Panc1 (cell line): Measurements from ENCODE around the gene DDX19B. TPM values are rescaled to one million over a fixed set of nuclear protein-coding genes. Genes with fewer than 3 reads are reported as not detected.

Experiments used
- ATAC-seq: fragments of 200-7000 bp; cut with Tn5 transposase; 2 replicates; pipeline ENCODE4 v1.9.1; 2020; ENCODE audit warnings: mild to moderate bottlenecking, moderate library complexity
- BruUV-seq: library from RNA; stranded (reverse); fragments of 400-500 nt; replicated peaks from 2 replicates; lab custom pipeline; 2021; lab: Mats Ljungman, UMichigan
- CTCF ChIA-PET: fragments of 300-600 bp; sonication (Branson Sonifier 250); formaldehyde crosslinking; loops from one replicate; lab custom pipeline; 2022; ENCODE audit warnings: antibody characterized with exemption; lab: Charles Lee
- POLR2A ChIA-PET: fragments of 300-600 bp; sonication (Branson Sonifier 250); formaldehyde crosslinking; loops from one replicate; lab custom pipeline; 2022; ENCODE audit warnings: antibody characterized with exemption; lab: Charles Lee
- DNase-seq: peaks from one replicate; pipeline ENCODE4 v3.0.0-alpha.2; 2010; ENCODE audit warnings: low read depth, low spot score
- H3K27ac ChIP-seq: 2 replicates; pipeline ENCODE4 v1.5.1; 2011; ENCODE audit warnings: mild to moderate bottlenecking, low read length, inconsistent platforms
- H3K27me3 ChIP-seq: fragments of 200-500 bp; sonication (Bioruptor generic); 2 replicates; pipeline ENCODE4 v1.6.0; 2014; ENCODE audit warnings: low read length, inconsistent platforms; ENCODE audit not compliant: control insufficient read depth, insufficient read depth
- H3K36me3 ChIP-seq: fragments of 200-500 bp; sonication (Bioruptor generic); 2 replicates; pipeline ENCODE4 v1.5.1; 2014; ENCODE audit warnings: inconsistent platforms, mild to moderate bottlenecking, low read length, moderate library complexity; ENCODE audit not compliant: control insufficient read depth, insufficient read depth
- H3K4me1 ChIP-seq: 2 replicates; pipeline ENCODE4 v1.5.1; 2011; ENCODE audit warnings: inconsistent platforms, mild to moderate bottlenecking, low read length, moderate library complexity; ENCODE audit not compliant: control insufficient read depth, insufficient read depth
- H3K4me3 ChIP-seq, 2 experiments: 2 replicates each; pipeline ENCODE4 v1.5.1; 2011 to 2012; ENCODE audit warnings: low read depth in 2 of 2, low read length in 2 of 2, mild to moderate bottlenecking in 2 of 2, inconsistent platforms in 1 of 2, moderate library complexity in 1 of 2
- H3K9me3 ChIP-seq: fragments of 200-500 bp; sonication (Bioruptor generic); 2 replicates; pipeline ENCODE4 v1.5.1; 2014; ENCODE audit warnings: low read depth, mild to moderate bottlenecking, inconsistent platforms, low read length, moderate library complexity; ENCODE audit not compliant: control insufficient read depth, insufficient read depth
- POLR2AphosphoS5 ChIP-seq: IDR thresholded peaks from 2 replicates; pipeline ENCODE4 v1.6.1; 2012; ENCODE audit warnings: mild to moderate bottlenecking, low read depth, low read length, moderate library complexity
- SIN3A ChIP-seq: IDR thresholded peaks from 2 replicates; pipeline ENCODE4 v1.6.1; 2012; ENCODE audit warnings: low read depth, mild to moderate bottlenecking, low read length, moderate library complexity, borderline replicate concordance; ENCODE audit not compliant: insufficient read depth
- TCF7L2 ChIP-seq: IDR thresholded peaks from 2 replicates; pipeline ENCODE4 v1.6.1; 2011; ENCODE audit warnings: mild to moderate bottlenecking, low read depth, low read length, inconsistent platforms
- in situ Hi-C: cut with HindIII; loops from 2 replicates; pipeline ENCODE4 v1.10.0; 2016; ENCODE audit warnings: low sequenced_read_pairs, low pct_unique_long_range_greater_than_20kb
- intact Hi-C: fragments of 100-400 bp; cut with micrococcal nuclease; formaldehyde crosslinking; loops from one replicate; pipeline ENCODE4 v1.10.0; 2022; ENCODE audit not compliant: unreplicated experiment
- total RNA-seq: library from RNA; stranded (reverse); gene quantifications from one replicate; pipeline ENCODE4 v1.2.1, GENCODE V29; 2021; ENCODE audit not compliant: unreplicated experiment
- TF ChIP-seq, protein P1 (sequence below): fragments of 450-650 bp; IDR thresholded peaks from 2 replicates; pipeline ENCODE4 v1.5.1; 2017; ENCODE audit warnings: mild to moderate bottlenecking
- TF ChIP-seq, protein P2 (sequence below), 2 experiments: IDR thresholded peaks; 2 replicates each; pipeline ENCODE4 v1.6.1; 2011 to 2012; ENCODE audit warnings: low read depth in 2 of 2, control low read depth in 1 of 2, low read length in 1 of 2, mild to moderate bottlenecking in 1 of 2, moderate library complexity in 1 of 2; ENCODE audit not compliant: insufficient read depth in 1 of 2

Gene DDX19B
- total RNA-seq, 1 experiment from 2014 or later: 24.4 TPM

DNA sequence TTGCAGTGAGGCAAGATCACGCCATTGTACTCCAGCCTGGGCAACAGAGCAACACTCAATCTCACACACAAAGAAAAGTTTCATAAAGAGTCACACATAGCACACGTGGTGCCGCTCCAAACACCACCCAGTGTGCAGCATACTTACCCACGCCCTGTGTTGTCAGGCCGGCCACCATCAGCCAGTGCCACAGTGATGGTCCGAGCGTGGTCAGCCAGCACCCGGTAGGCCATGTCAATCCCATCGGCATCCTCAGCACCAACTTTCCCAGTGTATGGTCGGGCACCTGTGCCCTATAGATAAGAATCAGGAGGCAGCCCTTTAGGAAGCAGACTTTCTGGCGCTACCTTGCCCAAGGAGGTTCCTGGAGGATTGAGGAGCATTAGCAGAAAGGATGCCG is 29.5 kb upstream of the DDX19B start:
- Histone ChIP-seq H3K4me1 (no peaks in the 10 kb centered on the region), H3K27me3 (no peaks in the 10 kb centered on the region), H3K27ac (no peak overlapping the region), H3K9me3 (no peaks in the 10 kb centered on the region), H3K4me3 (no peak overlapping the region), H3K36me3 (peaks cover 19% of the 10 kb centered on the region)
- no peak for DNase-seq
- ChIA-PET CTCF (no interaction called here), POLR2A (no interaction called here)
- TF ChIP-seq SIN3A: no peak
- TF ChIP-seq TCF7L2: no peak
- TF ChIP-seq, protein P1, sequence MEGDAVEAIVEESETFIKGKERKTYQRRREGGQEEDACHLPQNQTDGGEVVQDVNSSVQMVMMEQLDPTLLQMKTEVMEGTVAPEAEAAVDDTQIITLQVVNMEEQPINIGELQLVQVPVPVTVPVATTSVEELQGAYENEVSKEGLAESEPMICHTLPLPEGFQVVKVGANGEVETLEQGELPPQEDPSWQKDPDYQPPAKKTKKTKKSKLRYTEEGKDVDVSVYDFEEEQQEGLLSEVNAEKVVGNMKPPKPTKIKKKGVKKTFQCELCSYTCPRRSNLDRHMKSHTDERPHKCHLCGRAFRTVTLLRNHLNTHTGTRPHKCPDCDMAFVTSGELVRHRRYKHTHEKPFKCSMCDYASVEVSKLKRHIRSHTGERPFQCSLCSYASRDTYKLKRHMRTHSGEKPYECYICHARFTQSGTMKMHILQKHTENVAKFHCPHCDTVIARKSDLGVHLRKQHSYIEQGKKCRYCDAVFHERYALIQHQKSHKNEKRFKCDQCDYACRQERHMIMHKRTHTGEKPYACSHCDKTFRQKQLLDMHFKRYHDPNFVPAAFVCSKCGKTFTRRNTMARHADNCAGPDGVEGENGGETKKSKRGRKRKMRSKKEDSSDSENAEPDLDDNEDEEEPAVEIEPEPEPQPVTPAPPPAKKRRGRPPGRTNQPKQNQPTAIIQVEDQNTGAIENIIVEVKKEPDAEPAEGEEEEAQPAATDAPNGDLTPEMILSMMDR: no peak
- TF ChIP-seq POLR2AphosphoS5: no peak
- TF ChIP-seq, protein P2, sequence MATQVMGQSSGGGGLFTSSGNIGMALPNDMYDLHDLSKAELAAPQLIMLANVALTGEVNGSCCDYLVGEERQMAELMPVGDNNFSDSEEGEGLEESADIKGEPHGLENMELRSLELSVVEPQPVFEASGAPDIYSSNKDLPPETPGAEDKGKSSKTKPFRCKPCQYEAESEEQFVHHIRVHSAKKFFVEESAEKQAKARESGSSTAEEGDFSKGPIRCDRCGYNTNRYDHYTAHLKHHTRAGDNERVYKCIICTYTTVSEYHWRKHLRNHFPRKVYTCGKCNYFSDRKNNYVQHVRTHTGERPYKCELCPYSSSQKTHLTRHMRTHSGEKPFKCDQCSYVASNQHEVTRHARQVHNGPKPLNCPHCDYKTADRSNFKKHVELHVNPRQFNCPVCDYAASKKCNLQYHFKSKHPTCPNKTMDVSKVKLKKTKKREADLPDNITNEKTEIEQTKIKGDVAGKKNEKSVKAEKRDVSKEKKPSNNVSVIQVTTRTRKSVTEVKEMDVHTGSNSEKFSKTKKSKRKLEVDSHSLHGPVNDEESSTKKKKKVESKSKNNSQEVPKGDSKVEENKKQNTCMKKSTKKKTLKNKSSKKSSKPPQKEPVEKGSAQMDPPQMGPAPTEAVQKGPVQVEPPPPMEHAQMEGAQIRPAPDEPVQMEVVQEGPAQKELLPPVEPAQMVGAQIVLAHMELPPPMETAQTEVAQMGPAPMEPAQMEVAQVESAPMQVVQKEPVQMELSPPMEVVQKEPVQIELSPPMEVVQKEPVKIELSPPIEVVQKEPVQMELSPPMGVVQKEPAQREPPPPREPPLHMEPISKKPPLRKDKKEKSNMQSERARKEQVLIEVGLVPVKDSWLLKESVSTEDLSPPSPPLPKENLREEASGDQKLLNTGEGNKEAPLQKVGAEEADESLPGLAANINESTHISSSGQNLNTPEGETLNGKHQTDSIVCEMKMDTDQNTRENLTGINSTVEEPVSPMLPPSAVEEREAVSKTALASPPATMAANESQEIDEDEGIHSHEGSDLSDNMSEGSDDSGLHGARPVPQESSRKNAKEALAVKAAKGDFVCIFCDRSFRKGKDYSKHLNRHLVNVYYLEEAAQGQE (IDR thresholded peaks at IDR 0.05; ENCODE audit: insufficient read depth in 1 of 2, low read depth in 2 of 2, low read length in 1 of 2): no peak
- ATAC-seq: no peak
- no TSS peak for BruUV-seq
- in situ Hi-C loops: no loop called here
- intact Hi-C loops: no loop called here

DNA sequence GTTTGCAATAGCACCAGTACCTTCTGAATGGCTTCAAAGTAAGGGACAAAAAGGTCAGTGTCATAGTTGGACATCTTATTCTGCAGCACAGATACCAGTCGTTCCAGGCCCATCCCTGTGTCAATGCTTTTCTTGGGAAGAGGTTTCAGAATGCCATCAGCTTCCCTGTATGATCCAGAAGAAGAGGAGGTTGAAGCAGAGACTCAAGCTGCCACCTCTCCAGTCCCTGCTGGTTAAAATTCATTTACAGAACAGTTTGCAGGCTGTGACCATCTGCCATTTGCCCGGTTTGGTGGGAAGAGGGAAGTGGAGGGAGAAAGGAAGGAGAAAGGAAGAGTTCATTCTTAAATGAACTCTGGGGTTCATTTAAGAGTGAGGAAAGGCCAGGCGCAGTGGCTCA is 28.8 kb upstream of the DDX19B start:
- ChIA-PET POLR2A (no interaction called here), CTCF (no interaction called here)
- Histone ChIP-seq H3K9me3 (no peaks in the 10 kb centered on the region), H3K36me3 (peaks cover 13% of the 10 kb centered on the region), H3K4me1 (no peaks in the 10 kb centered on the region), H3K27ac (no peak overlapping the region), H3K27me3 (no peaks in the 10 kb centered on the region), H3K4me3 (no peak overlapping the region)
- in situ Hi-C loops: no loop called here
- intact Hi-C loops: no loop called here
- BruUV-seq: no TSS peak
- DNase-seq (no peak), ATAC-seq (no peak)
- TF ChIP-seq, protein P2 (IDR thresholded peaks at IDR 0.05; ENCODE audit: insufficient read depth in 1 of 2, low read depth in 2 of 2, low read length in 1 of 2): no peak
- TF ChIP-seq, protein P1: no peak
- TF ChIP-seq SIN3A: no peak
- TF ChIP-seq POLR2AphosphoS5: no peak
- TF ChIP-seq TCF7L2: no peak
